HFFc6 (cell line): ENCODE measurements around the gene FREM1. TPM values are rescaled to one million over a fixed set of nuclear protein-coding genes. Genes with fewer than 3 reads are reported as not detected.

Experiments
- DNase-seq: peaks from one replicate; pipeline ENCODE4 v3.0.0-alpha.2; 2018
- H3K27ac Mint-ChIP-seq: 2 replicates; pipeline ENCODE4 v1.8.0; 2020; ENCODE audit warnings: mild to moderate bottlenecking, mixed read lengths
- H3K27me3 Mint-ChIP-seq: 2 replicates; pipeline ENCODE4 v1.8.0; 2021; ENCODE audit warnings: mild to moderate bottlenecking, moderate library complexity, mixed read lengths; ENCODE audit not compliant: insufficient read depth
- H3K36me3 Mint-ChIP-seq: 2 replicates; pipeline ENCODE4 v1.8.0; 2021; ENCODE audit warnings: low read depth, mixed read lengths
- H3K4me1 Mint-ChIP-seq: 2 replicates; pipeline ENCODE4 v1.8.0; 2020; ENCODE audit warnings: low read depth, mixed read lengths
- H3K4me3 Mint-ChIP-seq: 2 replicates; pipeline ENCODE4 v1.8.0; 2020; ENCODE audit warnings: mild to moderate bottlenecking, moderate library complexity, mixed read lengths
- H3K9me3 Mint-ChIP-seq: 2 replicates; pipeline ENCODE4 v1.8.0; 2020; ENCODE audit warnings: mild to moderate bottlenecking, mixed read lengths
- total RNA-seq, 6 experiments: library from RNA; stranded (reverse); fragmentation: NEBNext Ultra II Directional; extraction: Animal tissue kit (Norgen Biotek cat#: 25700); gene quantifications; 2 replicates in 1 of 6; 3 replicates in 5 of 6; pipeline ENCODE4 v1.2.3, GENCODE V29; 2021
- TF ChIP-seq, protein P1 (sequence below): fragments of 200-600 bp; sonication (generic); IDR thresholded peaks from 2 replicates; pipeline ENCODE4 v1.5.0; 2021; ENCODE audit warnings: antibody characterized with exemption, mild to moderate bottlenecking

The FREM1 gene
- total RNA-seq, 6 experiments from 2014 or later = 0.03 to 0.16 (median 0.06) TPM; not detected in 2

DNA sequence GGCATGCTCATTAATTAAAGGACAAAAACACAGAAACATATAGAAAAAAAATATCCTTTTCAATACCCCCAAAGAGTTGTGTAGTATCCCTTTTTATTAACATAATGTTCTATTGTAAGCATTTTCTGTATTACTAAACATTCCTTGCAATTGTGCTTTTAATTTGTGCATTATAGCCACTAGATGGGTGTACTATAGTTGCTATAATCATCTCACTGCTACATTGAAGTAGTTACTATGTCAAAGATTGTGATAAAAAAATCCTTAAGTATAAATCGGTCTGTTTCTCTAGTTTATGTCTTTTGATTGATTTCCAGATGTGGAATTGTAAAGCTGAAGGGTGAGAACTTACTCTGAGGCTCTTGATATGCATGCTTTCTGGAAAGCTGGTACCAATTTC lies 21.4 kb downstream of the FREM1 start:
- Mint-ChIP-seq H3K36me3 (no peaks in the 10 kb centered on the region), H3K4me3 (no peak overlapping the region), H3K9me3 (peaks cover 29% of the 10 kb centered on the region), H3K27me3 (no peaks in the 10 kb centered on the region), H3K4me1 (no peaks in the 10 kb centered on the region), H3K27ac (no peak overlapping the region)
- TF ChIP-seq, protein P1, sequence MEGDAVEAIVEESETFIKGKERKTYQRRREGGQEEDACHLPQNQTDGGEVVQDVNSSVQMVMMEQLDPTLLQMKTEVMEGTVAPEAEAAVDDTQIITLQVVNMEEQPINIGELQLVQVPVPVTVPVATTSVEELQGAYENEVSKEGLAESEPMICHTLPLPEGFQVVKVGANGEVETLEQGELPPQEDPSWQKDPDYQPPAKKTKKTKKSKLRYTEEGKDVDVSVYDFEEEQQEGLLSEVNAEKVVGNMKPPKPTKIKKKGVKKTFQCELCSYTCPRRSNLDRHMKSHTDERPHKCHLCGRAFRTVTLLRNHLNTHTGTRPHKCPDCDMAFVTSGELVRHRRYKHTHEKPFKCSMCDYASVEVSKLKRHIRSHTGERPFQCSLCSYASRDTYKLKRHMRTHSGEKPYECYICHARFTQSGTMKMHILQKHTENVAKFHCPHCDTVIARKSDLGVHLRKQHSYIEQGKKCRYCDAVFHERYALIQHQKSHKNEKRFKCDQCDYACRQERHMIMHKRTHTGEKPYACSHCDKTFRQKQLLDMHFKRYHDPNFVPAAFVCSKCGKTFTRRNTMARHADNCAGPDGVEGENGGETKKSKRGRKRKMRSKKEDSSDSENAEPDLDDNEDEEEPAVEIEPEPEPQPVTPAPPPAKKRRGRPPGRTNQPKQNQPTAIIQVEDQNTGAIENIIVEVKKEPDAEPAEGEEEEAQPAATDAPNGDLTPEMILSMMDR = no peak
- no peak for DNase-seq

DNA sequence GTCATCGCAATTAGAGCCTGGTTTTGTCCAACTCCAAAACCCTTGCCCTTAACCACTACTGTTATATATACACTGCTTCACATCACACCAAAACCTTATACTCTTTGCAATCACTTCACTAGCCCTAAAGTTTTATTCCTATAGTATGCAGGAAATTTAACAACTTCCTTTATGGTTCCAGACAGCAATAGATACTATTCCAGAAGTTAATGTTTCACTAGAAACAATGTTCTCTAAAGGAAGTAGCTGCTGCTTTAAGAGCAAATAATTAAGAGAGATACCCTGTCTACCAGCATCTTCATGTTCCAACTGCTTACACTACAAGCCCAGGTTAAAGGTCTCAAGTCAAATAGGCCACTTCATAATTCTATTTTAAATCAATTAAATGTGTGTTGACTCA lies 22.0 kb downstream of the FREM1 start:
- H3K27ac Mint-ChIP-seq = no peak overlapping the region
- H3K27me3 Mint-ChIP-seq = no peaks in the 10 kb centered on the region
- no peak for DNase-seq
- H3K4me3 Mint-ChIP-seq = no peak overlapping the region
- no peaks in the 10 kb centered on the region for H3K4me1 Mint-ChIP-seq
- peaks cover 29% of the 10 kb centered on the region for H3K9me3 Mint-ChIP-seq
- no peaks in the 10 kb centered on the region for H3K36me3 Mint-ChIP-seq
- TF ChIP-seq, protein P1 = no peak

DNA sequence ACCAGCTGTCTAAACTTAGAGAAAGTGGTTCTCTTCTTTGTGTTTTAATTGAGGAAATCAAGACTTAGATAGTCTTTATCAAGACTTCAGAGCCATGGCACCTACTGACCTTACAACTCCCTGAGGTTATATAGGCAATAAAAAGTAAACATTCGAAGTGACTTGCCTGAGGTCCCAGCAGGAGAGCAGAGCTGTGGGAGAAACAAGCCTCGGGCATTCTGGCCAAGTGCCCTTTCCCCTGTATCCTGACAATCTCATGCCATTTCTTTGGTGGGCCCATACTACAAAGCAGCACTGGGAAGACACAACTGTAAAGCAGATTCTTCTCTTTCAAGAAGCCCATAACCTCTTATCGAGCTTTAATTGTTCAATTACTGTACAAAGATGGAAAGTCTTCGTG lies 23.1 kb downstream of the FREM1 start:
- no peaks in the 10 kb centered on the region for H3K4me1 Mint-ChIP-seq
- no peak overlapping the region for H3K27ac Mint-ChIP-seq
- H3K27me3 Mint-ChIP-seq = no peaks in the 10 kb centered on the region
- H3K9me3 Mint-ChIP-seq = peaks cover 29% of the 10 kb centered on the region
- H3K36me3 Mint-ChIP-seq = no peaks in the 10 kb centered on the region
- TF ChIP-seq, protein P1 = no peak
- H3K4me3 Mint-ChIP-seq = no peak overlapping the region
- DNase-seq = no peak

DNA sequence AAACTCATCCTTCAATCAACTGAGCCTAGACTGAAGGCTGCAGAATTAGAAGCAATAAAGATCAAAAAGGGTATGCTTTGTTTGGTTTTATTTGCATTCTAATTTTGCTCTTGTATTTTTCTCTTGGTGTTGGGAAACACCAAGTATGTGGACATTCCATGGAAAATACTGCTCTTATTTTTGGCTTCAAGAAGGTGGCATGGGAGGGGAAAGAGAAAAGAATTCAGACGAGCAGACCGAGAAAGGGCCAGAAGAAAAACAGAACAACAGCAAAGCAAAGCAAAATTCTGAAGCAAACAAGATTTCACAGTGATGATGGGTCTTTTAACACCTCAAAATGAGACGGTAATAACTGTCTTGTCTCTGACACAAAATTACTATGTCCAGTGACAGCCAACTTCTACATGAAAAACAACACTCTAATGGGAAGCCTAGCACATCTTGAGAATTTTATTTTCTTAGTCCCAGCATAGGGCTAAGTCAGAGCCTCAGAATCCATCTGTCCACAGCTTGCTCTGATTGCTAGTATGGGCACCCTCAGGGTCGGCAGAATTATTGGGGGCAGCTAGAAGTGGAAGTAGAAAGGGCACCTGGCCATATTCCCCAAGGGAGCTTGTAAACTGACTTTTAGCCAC lies 26.8 kb downstream of the FREM1 start:
- TF ChIP-seq, protein P1 = no peak
- H3K27ac Mint-ChIP-seq = no peak overlapping the region
- H3K27me3 Mint-ChIP-seq = no peaks in the 10 kb centered on the region
- H3K4me3 Mint-ChIP-seq = no peak overlapping the region
- DNase-seq = no peak
- no peaks in the 10 kb centered on the region for H3K36me3 Mint-ChIP-seq
- H3K4me1 Mint-ChIP-seq = no peaks in the 10 kb centered on the region
- peaks cover 30% of the 10 kb centered on the region for H3K9me3 Mint-ChIP-seq

DNA sequence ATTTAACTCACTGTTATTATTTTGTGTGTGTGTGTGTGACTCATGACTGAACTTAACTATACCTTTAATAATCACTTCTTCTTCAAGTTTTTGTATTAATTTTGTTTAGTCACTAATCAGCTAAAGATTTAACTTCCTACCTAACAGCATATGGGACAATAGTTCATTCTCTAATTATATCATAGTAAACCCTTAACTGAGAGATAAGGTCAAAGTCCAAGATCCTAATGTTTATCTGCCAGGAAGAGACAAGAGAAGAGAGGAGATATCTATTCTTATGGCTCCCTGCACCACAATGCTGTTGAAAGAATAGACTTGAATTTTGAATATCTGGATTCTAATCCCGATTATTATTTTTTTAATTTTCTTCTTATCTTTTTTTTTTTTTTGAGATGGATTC lies 28.1 kb downstream of the FREM1 start:
- H3K36me3 Mint-ChIP-seq = no peaks in the 10 kb centered on the region
- TF ChIP-seq, protein P1 = no peak
- no peak overlapping the region for H3K4me3 Mint-ChIP-seq
- DNase-seq = no peak
- no peaks in the 10 kb centered on the region for H3K4me1 Mint-ChIP-seq
- H3K27ac Mint-ChIP-seq = no peak overlapping the region
- H3K27me3 Mint-ChIP-seq = no peaks in the 10 kb centered on the region
- H3K9me3 Mint-ChIP-seq = peaks cover 30% of the 10 kb centered on the region

DNA sequence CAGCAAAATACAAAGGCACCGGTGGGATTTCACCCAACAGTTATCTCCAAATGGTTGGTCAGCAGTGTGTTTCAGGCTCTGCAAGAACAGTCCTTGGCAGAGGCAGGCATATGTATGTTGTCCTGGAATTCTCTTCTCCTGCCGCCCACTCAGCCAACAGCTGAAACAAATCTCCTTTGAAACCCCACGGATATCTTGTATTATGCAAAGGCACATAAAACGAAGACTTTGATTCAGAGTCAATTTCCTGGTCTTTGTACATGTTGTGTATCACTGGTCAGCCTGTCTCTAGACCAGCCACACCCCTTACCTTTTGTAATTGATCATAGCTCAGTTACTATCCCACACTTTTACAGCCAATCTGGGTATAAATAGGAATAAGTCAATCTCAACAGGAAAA lies 29.2 kb downstream of the FREM1 start:
- Mint-ChIP-seq H3K4me3 (no peak overlapping the region), H3K27ac (no peak overlapping the region), H3K36me3 (no peaks in the 10 kb centered on the region), H3K4me1 (no peaks in the 10 kb centered on the region), H3K9me3 (peaks cover 30% of the 10 kb centered on the region), H3K27me3 (no peaks in the 10 kb centered on the region)
- TF ChIP-seq, protein P1 = no peak
- DNase-seq = no peak
